K562 (cell line): Measurements from ENCODE around the gene DNASE2. TPM values are rescaled to one million over a fixed set of nuclear protein-coding genes. Genes with fewer than 3 reads are reported as not detected.

Experiments used
- ARID3A ChIP-seq: IDR thresholded peaks from 2 replicates; pipeline ENCODE4 v1.6.1; 2012; ENCODE audit warnings: low read depth, low read length, improper control_type of control experiment, borderline replicate concordance
- CCAR2 ChIP-seq: fragments of 200-400 bp; formaldehyde crosslinking; IDR thresholded peaks from 2 replicates; pipeline ENCODE4 v1.6.1; 2017; ENCODE audit warnings: mild to moderate bottlenecking, low read depth, low read length
- CREB1 ChIP-seq, 2 experiments: sonication (generic) in 1 of 2; formaldehyde crosslinking in 1 of 2; IDR thresholded peaks; 2 replicates each; pipeline versions ENCODE4 v1.6.1 to v1.8.0; 2012 to 2022; ENCODE audit warnings: inconsistent platforms in 1 of 2, mild to moderate bottlenecking in 1 of 2, missing genetic modification reagents in 1 of 2, moderate library complexity in 1 of 2
- CSDE1 ChIP-seq, 2 experiments: fragments of 450-650 bp; IDR thresholded peaks; 2 replicates each; pipeline ENCODE4 v1.6.1; 2016; ENCODE audit warnings: mild to moderate bottlenecking in 1 of 2
- EP300 ChIP-seq: IDR thresholded peaks from 2 replicates; pipeline ENCODE4 v1.6.1; 2012; ENCODE audit warnings: low read length, improper control_type of control experiment
- GATAD2A ChIP-seq: fragments of 450-650 bp; IDR thresholded peaks from 2 replicates; pipeline ENCODE4 v1.6.1; 2017
- HDAC1 ChIP-seq, 2 experiments: fragments of 450-650 bp; IDR thresholded peaks; 2 replicates each; pipeline ENCODE4 v1.6.1; 2016 to 2017; ENCODE audit warnings: inconsistent platforms in 1 of 2, mild to moderate bottlenecking in 1 of 2, moderate library complexity in 1 of 2
- HDAC2 ChIP-seq: fragments of 450-650 bp; IDR thresholded peaks from 2 replicates; pipeline ENCODE4 v1.6.1; 2016; ENCODE audit warnings: mild to moderate bottlenecking
- MAFG ChIP-seq: fragments of 450-650 bp; conservative IDR thresholded peaks from 2 replicates; pipeline ENCODE4 v1.6.1; 2016; ENCODE audit warnings: missing genetic modification characterization, missing compliant biosample characterization
- NR1H2 ChIP-seq: sonication (generic); formaldehyde crosslinking; IDR thresholded peaks from 2 replicates; pipeline ENCODE4 v1.4.0; 2020; ENCODE audit warnings: mild to moderate bottlenecking, missing genetic modification reagents
- PHB ChIP-seq: fragments of 250-450 bp; sonication (Bioruptor Pico); IDR thresholded peaks from 2 replicates; pipeline ENCODE4 v1.5.0; 2021
- PHTF2 ChIP-seq: fragments of 250-450 bp; sonication (Bioruptor Pico); IDR thresholded peaks from 2 replicates; pipeline ENCODE4 v1.5.0; 2021; ENCODE audit warnings: mild to moderate bottlenecking
- PPARD ChIP-seq: fragments of 250-450 bp; sonication (Bioruptor Pico); IDR thresholded peaks from 2 replicates; pipeline ENCODE4 v1.8.0; 2022; ENCODE audit warnings: inconsistent platforms, mild to moderate bottlenecking, moderate library complexity
- TARDBP ChIP-seq: fragments of 450-650 bp; IDR thresholded peaks from 2 replicates; pipeline ENCODE4 v1.6.1; 2016
- TEAD2 ChIP-seq: fragments of 450-650 bp; IDR thresholded peaks from 2 replicates; pipeline ENCODE4 v1.6.1; 2016; ENCODE audit warnings: missing genetic modification characterization, control low read depth, missing compliant biosample characterization
- ZFPM2 ChIP-seq: fragments of 250-450 bp; sonication (Bioruptor Pico); IDR thresholded peaks from 2 replicates; pipeline ENCODE4 v1.5.1; 2022; ENCODE audit warnings: mild to moderate bottlenecking
- ZNF121 ChIP-seq: sonication (generic); formaldehyde crosslinking; conservative IDR thresholded peaks from 2 replicates; pipeline ENCODE4 v1.8.0; 2022; ENCODE audit warnings: missing genetic modification reagents
- ZNF184 ChIP-seq: sonication (generic); formaldehyde crosslinking; IDR thresholded peaks from 2 replicates; pipeline ENCODE4 v1.5.0; 2020; ENCODE audit warnings: missing genetic modification reagents
- polyA plus RNA-seq, 8 experiments: library from polyadenylated mRNA; depleted of rRNA in 4 of 8; stranded (reverse) in 5 of 8; unstranded in 3 of 8; fragments of >200 nt; fragmentation: Nextera tagmentation in 2 of 8; fragmentation: Illumina TruSeq in 1 of 8; extraction: Ambion mirVana in 2 of 8; extraction: Trizol in 1 of 8; gene quantifications; 2 replicates each; pipeline versions ENCODE4 v1.2.1 to v1.2.3, GENCODE V29; 2011 to 2014; ENCODE audit warnings: inconsistent platforms in 1 of 8, missing spikeins in 1 of 8
- total RNA-seq, 7 experiments: library from RNA; depleted of rRNA in 6 of 7; stranded (reverse); fragments of >200 nt in 6 of 7; fragmentation: Illumina TruSeq in 2 of 7; extraction: Trizol in 2 of 7; gene quantifications; 2 replicates each; pipeline versions ENCODE4 v1.2.1 to v1.2.3, GENCODE V29; 2011 to 2021; ENCODE audit warnings: low replicate concordance in 1 of 7

The DNASE2 gene
- total and polyA plus RNA-seq, 9 of the 15 experiments (the other 6 are each of a cell fraction or from before 2014, with no cell fraction given) = 4.4 to 27.0 (median 20.2) TPM

DNA sequence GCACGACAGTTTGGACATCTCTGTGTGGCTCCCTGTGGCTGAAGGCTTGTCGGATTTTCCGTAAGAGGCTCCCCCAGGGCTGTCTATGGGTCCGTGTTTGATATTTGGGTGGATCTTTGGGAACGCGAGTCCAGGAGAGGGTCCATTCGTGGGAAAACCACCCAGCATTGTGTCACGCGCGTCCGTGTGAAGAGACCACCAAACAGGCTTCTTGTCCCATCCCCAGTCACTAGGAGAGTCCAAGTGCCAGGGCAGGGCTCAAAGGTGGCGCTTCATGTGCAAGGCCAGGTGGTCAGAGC, 3.3 kb upstream of the DNASE2 start (continued):
- no peak for TF ChIP-seq EP300
- TF ChIP-seq MAFG = no peak
- TF ChIP-seq PPARD = no peak
- peak; percentile 54; the same call in 1 of the 2 replicates for TF ChIP-seq PHB
- TF ChIP-seq ZFPM2 (CRISPR knock-in tag) = no peak
- TF ChIP-seq ZNF121 (CRISPR knock-in tag) = 0 out of 2 replicates have a peak, but pooled peaks have one; percentile 17
- TF ChIP-seq CSDE1 (IDR thresholded peaks at IDR 0.05) = no peak
- no peak for TF ChIP-seq TEAD2
- TF ChIP-seq CREB1 (IDR thresholded peaks at IDR 0.05) = no peak
- TF ChIP-seq CREB1 (CRISPR knock-in tag; IDR thresholded peaks at IDR 0.05) = 0 out of 2 replicates have a peak, but pooled peaks have one; percentile 10
- no peak for TF ChIP-seq NR1H2
- no peak for TF ChIP-seq HDAC2
- no peak for TF ChIP-seq ZNF184 (CRISPR knock-in tag)
- TF ChIP-seq GATAD2A = no peak
- TF ChIP-seq HDAC1 (IDR thresholded peaks at IDR 0.05) = 0 out of 4 replicates have a peak, but pooled peaks of 1 of the 2 experiments have one; percentile 62
- TF ChIP-seq ARID3A = no peak
- TF ChIP-seq PHTF2 = 0 out of 2 replicates have a peak, but pooled peaks have one; percentile 26
- no peak for TF ChIP-seq CCAR2
- no peak for TF ChIP-seq TARDBP
